WI38 (cell line): ENCODE results near the gene SPAG16.

Experiments
- H3K4me3 ChIP-seq: 2 replicates; pipeline ENCODE4 v1.5.1; 2011; ENCODE audit warnings: low read depth, mild to moderate bottlenecking, control low read depth, low read length
- TF ChIP-seq, protein P1 (sequence below): IDR thresholded peaks from 2 replicates; pipeline ENCODE4 v1.5.1; 2012; ENCODE audit warnings: low read depth, mild to moderate bottlenecking, control low read depth, low read length

Gene SPAG16

GRCh38 chr2:214069254-214069653, 785.0 kb downstream of the SPAG16 start:
- H3K4me3 ChIP-seq, result no peak overlapping the region
- TF ChIP-seq, protein P1, sequence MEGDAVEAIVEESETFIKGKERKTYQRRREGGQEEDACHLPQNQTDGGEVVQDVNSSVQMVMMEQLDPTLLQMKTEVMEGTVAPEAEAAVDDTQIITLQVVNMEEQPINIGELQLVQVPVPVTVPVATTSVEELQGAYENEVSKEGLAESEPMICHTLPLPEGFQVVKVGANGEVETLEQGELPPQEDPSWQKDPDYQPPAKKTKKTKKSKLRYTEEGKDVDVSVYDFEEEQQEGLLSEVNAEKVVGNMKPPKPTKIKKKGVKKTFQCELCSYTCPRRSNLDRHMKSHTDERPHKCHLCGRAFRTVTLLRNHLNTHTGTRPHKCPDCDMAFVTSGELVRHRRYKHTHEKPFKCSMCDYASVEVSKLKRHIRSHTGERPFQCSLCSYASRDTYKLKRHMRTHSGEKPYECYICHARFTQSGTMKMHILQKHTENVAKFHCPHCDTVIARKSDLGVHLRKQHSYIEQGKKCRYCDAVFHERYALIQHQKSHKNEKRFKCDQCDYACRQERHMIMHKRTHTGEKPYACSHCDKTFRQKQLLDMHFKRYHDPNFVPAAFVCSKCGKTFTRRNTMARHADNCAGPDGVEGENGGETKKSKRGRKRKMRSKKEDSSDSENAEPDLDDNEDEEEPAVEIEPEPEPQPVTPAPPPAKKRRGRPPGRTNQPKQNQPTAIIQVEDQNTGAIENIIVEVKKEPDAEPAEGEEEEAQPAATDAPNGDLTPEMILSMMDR, result no peak

- TF ChIP-seq, protein P1, result no peak
- no peak overlapping the region for H3K4me3 ChIP-seq
These were observed 791.2 kb downstream of the SPAG16 start for GRCh38 chr2:214075456-214075855.

DNA sequence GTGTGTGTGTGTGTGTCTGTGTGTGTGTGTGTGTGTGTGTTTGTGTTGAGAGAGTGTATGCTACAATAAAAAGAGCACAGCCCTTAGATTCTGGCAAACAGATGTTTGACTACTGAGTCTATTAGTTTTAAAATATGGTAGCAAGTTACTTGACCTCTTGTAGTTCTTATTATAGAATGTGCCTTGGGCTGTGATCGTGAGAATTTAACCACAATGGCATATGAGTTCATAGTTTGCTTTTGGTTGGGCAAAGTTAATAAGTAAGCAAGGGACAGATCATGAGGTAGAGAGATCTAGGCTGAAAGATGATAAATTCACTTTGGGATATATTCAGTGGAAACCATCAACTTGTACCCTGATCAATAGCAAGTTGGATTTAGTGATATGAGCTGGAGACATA, 792.3 kb downstream of the SPAG16 start:
- TF ChIP-seq, protein P1, result no peak
- no peak overlapping the region for H3K4me3 ChIP-seq

DNA sequence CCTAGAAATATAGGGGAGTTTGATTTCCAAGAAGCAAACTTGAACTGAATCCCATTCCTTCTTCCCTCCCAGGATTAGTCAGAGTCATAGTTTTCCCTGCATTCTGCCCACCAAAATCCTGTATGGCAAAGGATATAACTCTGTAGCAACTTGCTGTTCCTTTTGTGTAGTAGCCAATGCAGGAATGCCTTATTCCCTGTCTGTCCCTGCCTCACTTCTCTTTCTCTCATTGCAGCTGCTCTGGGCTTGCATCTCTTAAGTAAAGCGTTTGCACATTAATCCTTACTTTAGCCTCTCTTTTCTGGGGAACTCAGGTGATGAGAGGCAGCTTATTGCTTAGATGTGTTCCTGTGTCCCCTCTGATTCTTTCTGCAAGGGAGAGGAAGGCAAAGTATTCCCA, 793.5 kb downstream of the SPAG16 start:
- no peak overlapping the region for H3K4me3 ChIP-seq
- TF ChIP-seq, protein P1, result no peak

DNA sequence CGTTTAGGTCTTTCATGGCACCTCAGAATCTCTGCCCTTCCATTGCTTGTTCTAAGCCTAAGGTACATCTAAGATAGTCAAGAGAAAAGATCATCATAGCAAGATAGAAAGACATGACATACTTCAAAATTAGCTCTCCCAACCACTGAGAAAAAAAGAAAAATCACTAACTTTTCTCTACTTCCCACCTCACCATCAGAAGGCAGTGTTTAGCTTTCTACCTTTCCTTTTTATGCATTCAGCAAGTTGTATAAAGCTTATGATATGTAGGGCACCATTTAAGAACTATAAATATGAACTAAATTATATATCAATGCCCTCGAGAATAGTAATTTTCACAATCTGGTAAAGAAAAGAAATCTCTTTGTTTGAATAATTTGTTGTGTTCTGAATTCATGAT, 794.8 kb downstream of the SPAG16 start:
- TF ChIP-seq, protein P1, result no peak
- no peak overlapping the region for H3K4me3 ChIP-seq

GRCh38 chr2:214088536-214088935, 804.3 kb downstream of the SPAG16 start:
- TF ChIP-seq, protein P1, result no peak
- no peak overlapping the region for H3K4me3 ChIP-seq

DNA sequence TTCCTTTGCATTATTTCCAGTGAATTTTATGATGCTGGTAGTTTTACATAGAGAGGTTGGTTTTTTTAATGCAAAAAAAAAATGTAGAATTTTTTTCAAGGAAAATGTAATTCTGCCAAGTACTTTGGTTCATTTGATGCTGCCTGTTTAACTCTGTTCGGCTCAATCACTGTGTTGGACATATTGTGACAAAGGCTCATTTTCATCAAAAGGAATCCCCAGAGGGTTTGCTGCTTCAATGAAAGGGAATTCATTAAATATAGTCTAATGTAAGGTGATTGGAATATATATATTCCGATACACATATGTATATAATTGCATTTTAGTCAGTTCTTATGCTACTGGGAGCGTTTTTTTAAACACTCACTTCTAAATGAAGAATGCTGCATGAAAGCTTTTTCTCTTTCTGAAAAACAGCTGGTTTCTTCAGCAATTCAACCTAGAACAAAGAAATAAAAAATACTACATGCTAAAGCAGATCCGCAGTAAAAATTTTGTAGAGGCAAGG, 812.0 kb downstream of the SPAG16 start:
- TF ChIP-seq, protein P1, result no peak
- no peak overlapping the region for H3K4me3 ChIP-seq
